ENCODE data around the gene CD55. TPM values are rescaled to one million over a fixed set of nuclear protein-coding genes. Genes with fewer than 3 reads are reported as not detected.

Gene CD55
- total and polyA plus RNA-seq, 2 experiments from 2014 or later: 16.7 to 18.5 TPM

DNA sequence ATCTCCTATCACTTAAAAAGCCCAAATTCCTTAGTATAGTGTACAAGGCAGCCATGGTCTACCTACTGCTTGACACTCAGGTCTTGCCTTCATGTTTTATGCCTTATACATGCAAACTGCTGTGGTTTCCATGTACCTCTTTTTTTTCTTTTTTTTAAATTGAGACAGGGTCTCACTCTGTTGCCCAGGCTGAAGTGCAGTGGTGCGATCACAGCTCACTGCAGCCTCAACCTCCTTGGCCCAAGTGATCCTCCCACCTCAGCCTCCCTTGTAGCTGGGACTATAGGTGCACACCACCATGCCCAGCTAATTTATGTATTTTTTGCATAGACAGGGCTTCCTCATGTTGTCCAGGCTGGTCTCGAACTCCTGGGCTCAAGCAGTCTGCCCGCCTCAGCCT, 8.0 kb downstream of the CD55 start (continued):
- TF ChIP-seq, protein P1, sequence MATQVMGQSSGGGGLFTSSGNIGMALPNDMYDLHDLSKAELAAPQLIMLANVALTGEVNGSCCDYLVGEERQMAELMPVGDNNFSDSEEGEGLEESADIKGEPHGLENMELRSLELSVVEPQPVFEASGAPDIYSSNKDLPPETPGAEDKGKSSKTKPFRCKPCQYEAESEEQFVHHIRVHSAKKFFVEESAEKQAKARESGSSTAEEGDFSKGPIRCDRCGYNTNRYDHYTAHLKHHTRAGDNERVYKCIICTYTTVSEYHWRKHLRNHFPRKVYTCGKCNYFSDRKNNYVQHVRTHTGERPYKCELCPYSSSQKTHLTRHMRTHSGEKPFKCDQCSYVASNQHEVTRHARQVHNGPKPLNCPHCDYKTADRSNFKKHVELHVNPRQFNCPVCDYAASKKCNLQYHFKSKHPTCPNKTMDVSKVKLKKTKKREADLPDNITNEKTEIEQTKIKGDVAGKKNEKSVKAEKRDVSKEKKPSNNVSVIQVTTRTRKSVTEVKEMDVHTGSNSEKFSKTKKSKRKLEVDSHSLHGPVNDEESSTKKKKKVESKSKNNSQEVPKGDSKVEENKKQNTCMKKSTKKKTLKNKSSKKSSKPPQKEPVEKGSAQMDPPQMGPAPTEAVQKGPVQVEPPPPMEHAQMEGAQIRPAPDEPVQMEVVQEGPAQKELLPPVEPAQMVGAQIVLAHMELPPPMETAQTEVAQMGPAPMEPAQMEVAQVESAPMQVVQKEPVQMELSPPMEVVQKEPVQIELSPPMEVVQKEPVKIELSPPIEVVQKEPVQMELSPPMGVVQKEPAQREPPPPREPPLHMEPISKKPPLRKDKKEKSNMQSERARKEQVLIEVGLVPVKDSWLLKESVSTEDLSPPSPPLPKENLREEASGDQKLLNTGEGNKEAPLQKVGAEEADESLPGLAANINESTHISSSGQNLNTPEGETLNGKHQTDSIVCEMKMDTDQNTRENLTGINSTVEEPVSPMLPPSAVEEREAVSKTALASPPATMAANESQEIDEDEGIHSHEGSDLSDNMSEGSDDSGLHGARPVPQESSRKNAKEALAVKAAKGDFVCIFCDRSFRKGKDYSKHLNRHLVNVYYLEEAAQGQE (IDR thresholded peaks at IDR 0.05; ENCODE audit: unreplicated experiment): no peak
- TF ChIP-seq, protein P2, sequence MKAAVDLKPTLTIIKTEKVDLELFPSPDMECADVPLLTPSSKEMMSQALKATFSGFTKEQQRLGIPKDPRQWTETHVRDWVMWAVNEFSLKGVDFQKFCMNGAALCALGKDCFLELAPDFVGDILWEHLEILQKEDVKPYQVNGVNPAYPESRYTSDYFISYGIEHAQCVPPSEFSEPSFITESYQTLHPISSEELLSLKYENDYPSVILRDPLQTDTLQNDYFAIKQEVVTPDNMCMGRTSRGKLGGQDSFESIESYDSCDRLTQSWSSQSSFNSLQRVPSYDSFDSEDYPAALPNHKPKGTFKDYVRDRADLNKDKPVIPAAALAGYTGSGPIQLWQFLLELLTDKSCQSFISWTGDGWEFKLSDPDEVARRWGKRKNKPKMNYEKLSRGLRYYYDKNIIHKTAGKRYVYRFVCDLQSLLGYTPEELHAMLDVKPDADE (IDR thresholded peaks at IDR 0.05): no peak

DNA sequence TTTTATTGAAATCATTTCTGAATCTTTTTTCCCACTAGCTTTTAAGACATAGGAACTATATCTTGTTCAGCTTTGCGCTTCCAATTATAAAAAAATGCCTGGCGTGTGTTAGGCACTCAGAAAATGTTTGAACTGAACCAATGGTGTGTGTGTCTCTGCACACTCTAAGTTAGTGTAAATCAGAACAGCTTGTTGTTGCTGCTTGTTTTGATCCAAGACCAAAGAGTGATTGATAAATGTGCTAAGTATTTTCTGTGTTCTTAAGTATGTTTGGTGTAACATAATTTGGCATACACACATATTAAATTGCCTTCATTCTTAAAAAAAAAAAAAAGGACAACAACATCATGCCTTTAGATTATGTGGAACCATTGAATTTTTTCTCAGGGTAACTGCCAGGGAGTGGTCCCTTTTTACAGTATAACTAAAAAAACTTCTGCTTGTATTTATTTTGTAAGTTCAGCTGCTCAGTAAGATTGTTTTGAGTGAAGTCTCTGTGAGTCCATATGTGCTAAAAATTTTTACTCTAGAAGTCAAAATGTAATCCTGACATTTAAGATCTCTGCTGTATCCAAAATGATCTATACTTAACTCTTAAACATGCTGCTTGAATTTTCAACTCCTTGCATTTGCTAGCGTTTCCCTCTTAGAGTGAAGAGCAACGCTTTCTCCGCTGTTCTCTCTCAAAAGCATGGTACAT, 8.7 kb downstream of the CD55 start:
- H3K4me3 Mint-ChIP-seq: no peak overlapping the region
- no peak for TF ChIP-seq ZNF114 (CRISPR knock-in tag; IDR thresholded peaks at IDR 0.05)
- TF ChIP-seq STAT1 (IDR thresholded peaks at IDR 0.05; ENCODE audit: unreplicated experiment): no peak
- TF ChIP-seq JUNB (IDR thresholded peaks at IDR 0.05; ENCODE audit: unreplicated experiment): no peak
- TF ChIP-seq, protein P1 (IDR thresholded peaks at IDR 0.05; ENCODE audit: unreplicated experiment): no peak
- no peak for TF ChIP-seq POLR2AphosphoS5 (IDR thresholded peaks at IDR 0.05; ENCODE audit: low read depth)
- TF ChIP-seq ZNF331 (CRISPR knock-in tag; IDR thresholded peaks at IDR 0.05; ENCODE audit: low read depth): no peak
- no peak for TF ChIP-seq CREB1 (CRISPR knock-in tag; IDR thresholded peaks at IDR 0.05; ENCODE audit: low read depth)
- TF ChIP-seq, protein P2 (IDR thresholded peaks at IDR 0.05): no peak
- H3K36me3 Mint-ChIP-seq (ENCODE audit: low read depth): peaks cover 40% of the 10 kb centered on the region
- H3K27ac ChIP-seq (ENCODE audit: low read depth): no peak overlapping the region
- no peaks in the 10 kb centered on the region for H3K4me1 ChIP-seq (ENCODE audit: insufficient read depth)
- no peaks in the 10 kb centered on the region for H3K9me3 Mint-ChIP-seq
- H3K79me2 ChIP-seq (replicated peaks; ENCODE audit: insufficient read depth): no peaks in the 10 kb centered on the region
- 0 out of 2 replicates have a peak, but pooled peaks cover 3% of the 10 kb centered on the region for H4K20me1 ChIP-seq (replicated peaks; ENCODE audit: insufficient read depth)
- no peak overlapping the region for H2AFZ ChIP-seq
- H3K27ac Mint-ChIP-seq: no peak overlapping the region
- peaks cover 6% of the 10 kb centered on the region for H3K27me3 Mint-ChIP-seq (ENCODE audit: insufficient read depth, low read depth, poor library complexity)
- peaks cover 24% of the 10 kb centered on the region; the same call in 1 of the 2 replicates for H3K36me3 ChIP-seq (ENCODE audit: insufficient read depth)
- DNase-seq (ENCODE audit: low spot score): no peak
- H3K27me3 ChIP-seq (ENCODE audit: insufficient read depth): no peaks in the 10 kb centered on the region
- no peak for ATAC-seq
- H3K4me1 Mint-ChIP-seq: no peaks in the 10 kb centered on the region
- H3K4me3 ChIP-seq: no peak overlapping the region
- H3F3A ChIP-seq (replicated peaks; ENCODE audit: low read depth): no peaks in the 10 kb centered on the region
- no peaks in the 10 kb centered on the region for H3K9me2 ChIP-seq (ENCODE audit: insufficient read depth)
- no peak overlapping the region for H3K4me2 ChIP-seq

Measured in GM23338 (cell line).